NCI-H1694 (cell line): ENCODE data around the gene PCDHA12.
A peak's percentile ranks its signal among the peaks of the same experiment; 100 is the strongest.
"Not testable (repeated sequence)": the region's sequence is repeated elsewhere in the genome, so short reads cannot be mapped to it uniquely, and the experiment has no call there.

Experiments used
- DNase-seq: peaks from one replicate; lab custom pipeline; 2025; lab: John Stamatoyannopoulos, UW

PCDHA12 gene

DNA sequence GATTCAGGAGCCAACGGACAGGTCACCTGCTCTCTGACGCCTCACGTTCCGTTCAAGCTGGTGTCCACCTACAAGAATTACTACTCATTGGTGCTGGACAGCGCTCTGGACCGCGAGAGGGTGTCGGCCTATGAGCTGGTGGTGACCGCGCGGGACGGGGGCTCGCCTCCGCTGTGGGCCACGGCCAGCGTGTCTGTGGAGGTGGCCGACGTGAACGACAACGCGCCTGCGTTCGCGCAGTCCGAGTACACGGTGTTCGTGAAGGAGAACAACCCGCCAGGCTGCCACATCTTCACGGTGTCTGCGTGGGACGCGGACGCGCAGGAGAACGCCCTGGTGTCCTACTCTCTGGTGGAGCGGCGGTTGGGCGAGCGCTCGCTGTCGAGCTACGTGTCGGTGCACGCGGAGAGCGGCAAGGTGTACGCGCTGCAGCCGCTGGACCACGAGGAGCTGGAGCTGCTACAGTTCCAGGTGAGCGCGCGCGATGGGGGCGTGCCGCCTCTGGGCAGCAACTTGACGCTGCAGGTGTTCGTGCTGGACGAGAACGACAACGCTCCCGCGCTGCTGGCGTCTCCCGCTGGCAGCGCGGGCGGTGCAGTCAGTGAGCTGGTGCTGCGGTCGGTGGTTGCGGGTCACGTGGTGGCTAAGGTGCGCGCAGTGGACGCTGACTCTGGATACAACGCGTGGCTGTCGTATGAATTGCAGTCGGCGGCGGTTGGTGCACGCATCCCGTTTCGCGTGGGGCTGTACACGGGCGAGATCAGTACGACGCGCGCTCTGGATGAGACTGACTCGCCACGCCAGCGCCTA, 17.7 kb upstream of the PCDHA12 start:
- DNase-seq, result no peak

DNA sequence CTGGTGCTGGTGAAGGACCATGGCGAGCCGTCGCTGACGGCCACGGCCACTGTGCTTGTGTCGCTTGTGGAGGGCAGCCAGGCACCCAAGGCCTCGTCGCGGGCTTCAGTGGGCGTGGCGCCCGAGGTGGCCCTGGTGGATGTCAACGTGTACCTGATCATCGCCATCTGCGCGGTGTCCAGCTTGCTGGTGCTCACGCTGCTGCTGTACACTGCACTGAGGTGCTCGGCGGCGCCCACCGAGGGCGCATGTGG, 17.2 kb upstream of the PCDHA12 start:
- no peak for DNase-seq

DNA sequence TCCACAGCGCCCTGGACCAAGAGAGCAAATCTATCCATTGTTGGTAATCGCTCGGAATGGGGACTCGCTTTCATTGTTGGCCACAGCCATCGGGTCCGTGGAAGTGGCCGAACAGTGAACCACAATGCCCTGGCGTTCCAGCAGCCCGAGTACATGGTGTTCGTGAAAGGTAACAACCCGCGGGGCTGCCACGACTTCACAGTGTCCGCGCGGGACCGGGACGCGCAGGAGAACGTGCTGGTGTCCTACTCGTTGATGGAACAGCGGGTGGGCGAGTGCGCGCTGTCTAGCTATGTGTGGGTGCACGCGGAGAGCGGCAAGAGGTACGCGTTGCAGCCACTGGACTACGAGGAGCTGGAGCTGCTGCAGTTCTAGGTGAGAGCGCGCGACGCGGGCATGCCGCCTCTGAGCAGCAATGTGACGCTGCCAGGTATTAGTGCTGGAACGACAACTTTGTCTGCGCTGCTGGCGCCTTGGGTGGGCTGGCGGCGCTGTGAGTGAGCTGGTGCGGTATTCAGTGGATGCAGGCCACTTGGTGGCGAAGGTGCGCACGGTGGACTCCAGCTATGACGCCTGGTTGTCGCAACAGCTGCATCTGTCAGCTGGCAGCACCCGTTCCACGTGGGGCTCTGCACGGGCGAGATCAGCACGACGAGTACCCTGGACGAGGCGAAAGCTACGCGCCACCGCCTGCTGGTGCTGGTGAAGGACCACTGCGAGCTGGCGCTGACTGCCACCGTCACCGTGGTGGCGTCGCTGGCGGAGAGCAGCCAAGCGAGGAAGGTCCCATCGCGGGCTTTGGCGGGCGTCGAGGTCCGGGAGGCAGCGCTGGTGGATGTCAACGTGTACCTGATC, 12.4 kb upstream of the PCDHA12 start:
- no peak for DNase-seq

DNA sequence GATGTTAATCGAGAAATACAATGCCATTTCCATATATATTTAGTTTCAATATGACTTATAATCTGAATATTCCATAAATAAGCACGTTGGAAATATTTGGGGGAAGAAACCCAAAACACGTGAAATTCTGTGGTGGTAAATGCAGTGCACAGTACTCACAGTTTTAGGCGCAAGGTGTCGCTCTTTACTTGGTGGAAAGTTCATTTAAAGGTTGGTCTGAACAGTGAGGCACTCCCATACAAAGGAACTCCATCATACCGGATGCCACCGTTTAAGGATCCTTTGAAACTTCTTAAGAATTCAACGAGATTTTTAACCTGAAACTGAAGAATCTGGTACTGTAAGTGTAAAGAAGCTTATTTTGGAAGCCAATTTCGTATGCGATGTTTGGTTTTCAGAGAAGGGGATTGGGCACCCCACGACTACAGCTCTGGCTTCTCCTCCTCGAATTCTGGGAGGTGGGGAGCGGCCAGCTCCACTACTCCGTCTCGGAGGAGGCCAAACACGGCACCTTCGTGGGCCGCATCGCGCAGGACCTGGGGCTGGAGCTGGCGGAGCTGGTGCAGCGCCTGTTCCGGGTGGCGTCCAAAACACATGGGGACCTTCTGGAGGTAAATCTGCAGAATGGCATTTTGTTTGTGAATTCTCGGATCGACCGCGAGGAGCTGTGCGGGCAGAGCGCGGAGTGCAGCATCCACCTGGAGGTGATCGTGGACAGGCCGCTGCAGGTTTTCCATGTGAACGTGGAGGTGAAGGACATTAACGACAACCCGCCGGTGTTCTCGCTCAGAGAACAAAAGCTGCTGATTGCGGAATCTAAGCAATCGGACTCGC, 6.2 kb upstream of the PCDHA12 start, which contains the start of gene PCDHA11:
Gene PCDHA11 (plus strand): TSS at position 237 of the 834 bp plus-strand sequence. CDS start 147 bp downstream, at position 384.
- DNase-seq, result peak; percentile 83

DNA sequence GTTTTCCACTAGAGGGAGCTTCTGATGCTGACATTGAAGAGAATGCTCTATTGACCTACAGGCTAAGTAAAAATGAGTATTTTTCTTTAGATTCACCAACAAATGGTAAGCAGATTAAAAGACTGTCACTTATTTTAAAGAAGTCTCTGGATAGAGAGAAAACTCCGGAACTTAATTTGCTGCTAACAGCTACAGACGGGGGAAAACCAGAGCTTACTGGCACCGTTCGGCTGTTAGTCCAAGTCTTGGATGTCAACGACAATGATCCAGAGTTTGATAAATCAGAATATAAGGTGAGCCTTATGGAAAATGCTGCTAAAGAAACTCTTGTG, 5.6 kb upstream of the PCDHA12 start:
- DNase-seq, result peak; percentile 56

DNA sequence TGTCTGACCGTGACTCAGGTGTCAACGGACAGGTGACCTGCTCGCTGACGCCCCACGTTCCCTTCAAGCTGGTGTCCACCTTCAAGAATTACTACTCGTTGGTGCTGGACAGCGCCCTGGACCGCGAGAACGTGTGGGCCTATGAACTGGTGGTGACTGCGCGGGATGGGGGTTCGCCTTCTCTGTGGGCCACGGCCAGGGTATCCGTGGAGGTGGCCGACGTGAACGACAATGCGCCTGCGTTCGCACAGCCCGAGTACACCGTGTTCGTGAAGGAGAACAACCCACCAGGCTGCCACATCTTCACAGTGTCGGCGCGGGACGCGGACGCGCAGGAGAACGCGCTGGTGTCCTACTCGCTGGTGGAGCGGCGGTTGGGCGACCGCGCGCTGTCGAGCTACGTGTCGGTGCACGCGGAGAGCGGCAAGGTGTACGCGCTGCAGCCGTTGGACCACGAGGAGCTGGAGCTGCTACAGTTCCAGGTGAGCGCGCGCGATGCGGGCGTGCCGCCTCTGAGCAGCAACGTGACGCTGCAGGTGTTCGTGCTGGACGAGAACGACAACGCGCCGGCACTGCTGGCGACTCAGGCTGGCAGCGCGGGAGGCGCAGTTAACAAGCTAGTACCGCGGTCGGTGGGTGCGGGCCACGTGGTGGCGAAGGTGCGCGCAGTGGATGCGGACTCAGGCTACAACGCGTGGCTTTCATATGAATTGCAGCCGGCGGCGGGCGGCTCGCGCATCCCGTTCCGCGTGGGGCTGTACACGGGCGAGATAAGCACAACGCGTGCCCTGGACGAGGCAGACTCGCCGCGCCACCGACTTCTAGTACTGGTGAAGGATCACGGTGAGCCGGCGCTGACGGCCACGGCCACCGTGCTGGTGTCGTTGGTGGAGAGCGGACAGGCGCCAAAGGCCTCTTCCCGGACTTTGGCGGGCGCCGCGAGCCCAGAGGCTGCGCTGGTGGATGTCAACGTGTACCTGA, 4.6 kb upstream of the PCDHA12 start:
- DNase-seq, result no peak

DNA sequence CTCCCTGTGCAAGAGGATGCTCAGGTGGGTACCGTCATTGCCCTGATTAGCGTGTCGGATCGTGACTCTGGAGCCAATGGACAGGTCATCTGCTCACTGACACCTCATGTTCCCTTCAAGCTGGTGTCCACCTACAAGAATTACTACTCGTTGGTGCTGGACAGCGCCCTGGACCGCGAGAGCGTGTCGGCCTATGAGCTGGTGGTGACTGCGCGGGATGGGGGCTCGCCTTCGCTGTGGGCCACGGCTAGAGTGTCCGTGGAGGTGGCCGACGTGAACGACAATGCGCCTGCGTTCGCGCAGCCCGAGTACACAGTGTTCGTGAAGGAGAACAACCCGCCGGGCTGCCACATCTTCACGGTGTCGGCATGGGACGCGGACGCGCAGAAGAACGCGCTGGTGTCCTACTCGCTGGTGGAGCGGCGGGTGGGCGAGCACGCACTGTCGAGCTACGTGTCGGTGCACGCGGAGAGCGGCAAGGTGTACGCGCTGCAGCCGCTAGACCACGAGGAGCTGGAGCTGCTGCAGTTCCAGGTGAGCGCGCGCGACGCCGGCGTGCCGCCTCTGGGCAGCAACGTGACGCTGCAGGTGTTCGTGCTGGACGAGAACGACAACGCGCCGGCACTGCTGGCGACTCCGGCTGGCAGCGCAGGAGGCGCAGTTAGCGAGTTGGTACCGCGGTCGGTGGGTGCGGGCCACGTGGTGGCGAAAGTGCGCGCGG, 1.6 kb downstream of the PCDHA12 start:
- DNase-seq, result not testable (repeated sequence)

DNA sequence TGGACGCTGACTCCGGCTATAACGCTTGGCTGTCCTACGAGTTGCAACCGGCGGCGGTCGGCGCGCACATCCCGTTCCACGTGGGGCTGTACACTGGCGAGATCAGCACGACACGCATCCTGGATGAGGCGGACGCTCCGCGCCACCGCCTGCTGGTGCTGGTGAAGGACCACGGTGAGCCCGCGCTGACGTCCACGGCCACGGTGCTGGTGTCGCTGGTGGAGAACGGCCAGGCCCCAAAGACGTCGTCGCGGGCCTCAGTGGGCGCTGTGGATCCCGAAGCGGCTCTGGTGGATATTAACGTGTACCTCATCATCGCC, 2.1 kb downstream of the PCDHA12 start:
- DNase-seq, result no peak

DNA sequence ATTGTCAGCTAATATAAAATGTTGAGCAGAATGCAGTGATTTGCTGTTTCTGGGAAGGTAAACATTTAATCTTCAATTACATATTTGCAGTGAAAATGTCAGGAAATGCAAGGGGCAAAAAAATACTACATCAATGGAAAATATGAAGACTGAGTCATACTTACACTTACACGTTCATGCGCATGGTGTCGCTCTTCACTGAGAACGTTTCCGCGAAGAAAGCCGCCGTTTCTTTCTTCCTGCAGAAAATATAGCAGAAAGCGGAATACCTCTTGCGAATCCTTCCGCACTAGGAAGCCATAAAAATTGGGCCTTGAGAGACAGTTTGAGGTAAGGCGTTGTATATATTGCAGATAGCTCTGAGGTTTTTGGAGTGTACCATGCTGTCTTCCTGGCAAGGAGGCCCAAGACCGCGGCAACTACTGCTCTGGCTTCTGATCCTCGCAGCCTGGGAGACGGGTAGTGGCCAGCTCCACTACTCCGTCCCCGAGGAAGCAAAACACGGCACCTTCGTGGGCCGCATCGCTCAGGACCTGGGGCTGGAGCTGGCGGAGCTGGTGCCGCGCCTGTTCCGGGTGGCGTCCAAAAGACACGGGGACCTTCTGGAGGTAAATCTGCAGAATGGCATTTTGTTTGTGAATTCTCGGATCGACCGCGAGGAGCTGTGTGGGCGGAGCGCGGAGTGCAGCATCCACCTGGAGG, 6.9 kb downstream of the PCDHA12 start, which contains the start of gene PCDHA13:
Gene PCDHA13 (plus strand): TSS at position 236 of the 702 bp plus-strand sequence. CDS start 145 bp downstream, at position 381.
- DNase-seq, result no peak

DNA sequence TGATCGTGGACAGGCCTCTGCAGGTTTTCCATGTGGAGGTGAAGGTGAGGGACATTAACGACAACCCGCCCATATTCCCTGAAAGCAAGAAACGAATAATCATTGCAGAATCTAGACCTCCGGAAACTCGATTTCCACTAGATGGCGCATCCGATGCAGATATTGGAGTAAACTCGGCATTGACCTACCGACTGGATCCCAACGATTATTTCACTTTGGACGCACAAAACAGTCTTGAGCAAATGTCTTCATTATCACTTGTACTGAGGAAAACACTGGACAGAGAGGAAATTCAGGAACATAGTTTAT, 7.4 kb downstream of the PCDHA12 start:
- no peak for DNase-seq

DNA sequence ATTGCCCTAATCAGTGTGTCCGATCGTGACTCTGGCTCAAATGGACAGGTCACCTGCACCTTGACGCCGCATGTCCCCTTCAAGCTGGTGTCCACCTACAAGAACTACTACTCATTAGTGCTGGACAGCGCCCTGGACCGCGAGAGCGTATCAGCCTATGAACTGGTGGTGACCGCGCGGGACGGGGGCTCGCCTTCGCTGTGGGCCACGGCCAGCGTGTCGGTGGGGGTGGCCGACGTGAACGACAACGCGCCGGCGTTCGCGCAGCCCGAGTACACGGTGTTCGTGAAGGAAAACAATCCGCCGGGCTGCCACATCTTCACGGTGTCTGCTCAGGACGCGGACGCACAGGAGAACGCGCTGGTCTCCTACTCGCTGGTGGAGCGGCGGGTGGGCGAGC, 8.3 kb downstream of the PCDHA12 start:
- no peak for DNase-seq

DNA sequence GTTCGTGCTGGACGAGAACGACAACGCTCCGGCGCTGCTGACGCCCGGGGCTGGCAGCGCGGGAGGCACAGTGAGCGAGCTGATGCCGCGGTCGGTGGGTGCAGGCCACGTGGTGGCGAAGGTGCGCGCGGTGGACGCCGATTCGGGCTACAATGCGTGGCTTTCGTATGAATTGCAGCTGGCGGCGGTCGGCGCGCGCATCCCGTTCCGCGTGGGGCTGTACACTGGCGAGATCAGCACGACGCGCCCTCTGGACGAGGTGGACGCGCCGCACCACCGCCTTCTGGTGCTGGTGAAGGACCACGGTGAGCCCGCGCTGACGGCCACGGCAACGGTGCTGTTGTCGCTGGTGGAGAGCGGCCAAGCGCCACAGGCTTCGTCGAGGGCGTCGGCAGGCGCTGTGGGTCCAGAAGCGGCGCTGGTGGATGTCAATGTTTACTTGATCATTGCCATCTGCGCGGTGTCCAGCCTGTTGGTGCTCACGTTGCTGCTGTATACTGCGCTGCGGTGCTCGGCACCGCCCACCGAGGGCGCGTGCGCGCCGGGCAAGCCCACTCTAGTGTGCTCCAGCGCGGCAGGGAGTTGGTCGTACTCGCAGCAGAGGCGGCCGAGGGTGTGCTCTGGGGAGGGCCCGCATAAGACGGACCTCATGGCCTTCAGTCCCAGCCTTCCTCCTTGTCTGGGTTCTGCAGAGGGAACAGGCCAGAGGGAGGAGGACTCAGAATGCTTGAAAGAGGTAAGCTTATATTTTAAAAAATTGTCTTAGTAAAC, 9.0 kb downstream of the PCDHA12 start:
- DNase-seq, result no peak

DNA sequence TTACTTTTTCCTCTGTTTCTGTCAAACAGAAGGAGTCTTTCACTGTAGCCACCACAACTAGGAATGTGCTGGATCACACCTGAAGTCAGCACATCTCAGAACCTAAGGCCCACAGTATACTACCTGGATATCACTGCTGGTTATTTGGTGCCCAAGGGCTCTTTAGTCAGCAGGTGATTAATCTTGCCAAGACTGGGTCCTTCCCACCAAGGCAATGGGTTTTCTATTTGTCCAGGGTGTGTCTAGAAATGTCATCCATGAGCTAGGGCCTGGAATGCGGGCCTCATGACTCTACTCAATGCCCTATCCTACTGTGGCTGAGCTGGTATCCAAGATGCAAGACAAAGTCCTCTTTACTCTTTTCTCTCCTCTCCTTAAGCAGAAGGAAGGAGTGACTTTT, 41.2 kb downstream of the PCDHA12 start:
- no peak for DNase-seq

DNA sequence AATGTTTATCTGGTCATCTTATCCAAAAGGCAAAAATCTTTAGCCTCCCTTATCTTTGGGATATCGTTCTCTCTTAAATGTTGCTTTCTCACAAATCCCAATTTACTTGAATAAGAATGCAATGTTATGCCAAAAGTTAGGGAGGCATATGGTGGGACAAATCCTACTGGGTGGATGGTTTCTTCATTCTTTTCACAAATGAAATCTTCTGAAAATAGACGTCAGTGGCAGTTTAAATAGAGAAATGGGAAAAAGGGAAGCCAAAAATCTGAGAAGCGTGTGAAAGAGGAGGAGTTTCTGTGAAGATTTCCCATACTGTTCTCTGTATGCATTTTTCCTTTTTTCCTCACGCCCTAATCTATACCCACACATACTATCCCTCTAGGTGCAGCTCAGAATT, 48.5 kb downstream of the PCDHA12 start:
- no peak for DNase-seq

DNA sequence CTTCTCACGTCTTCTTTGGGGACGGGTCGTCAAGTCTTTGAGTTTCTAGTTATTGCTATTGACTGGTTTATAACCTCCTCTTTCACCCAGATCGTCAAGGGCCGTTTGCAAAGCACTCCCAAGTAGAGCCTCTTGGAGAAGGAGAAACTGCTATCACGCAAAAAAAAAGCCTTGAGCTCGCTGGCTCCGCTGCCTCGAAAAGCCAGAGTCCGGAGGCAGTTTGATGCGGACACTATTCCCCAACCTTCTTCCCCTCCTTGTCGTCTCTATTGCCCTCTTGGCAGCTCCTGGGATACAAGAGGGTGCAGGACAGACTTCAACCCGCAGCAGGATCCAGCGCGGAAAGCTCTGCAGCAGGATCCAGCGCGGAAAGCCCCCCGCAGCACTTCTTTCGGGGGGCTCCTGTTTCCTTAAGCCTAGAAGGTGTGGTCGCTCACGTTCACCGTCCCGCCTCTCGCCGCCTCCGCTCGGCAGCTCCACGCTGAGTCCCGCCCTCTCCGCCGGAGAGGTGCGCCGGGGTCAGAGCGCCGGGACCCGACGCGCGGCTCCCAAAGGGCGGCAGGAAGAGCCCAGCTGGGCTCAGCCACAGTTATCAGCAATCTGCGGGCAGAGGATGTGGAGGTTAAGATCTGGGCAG, 50.8 kb downstream of the PCDHA12 start, which contains the start of gene PCDHAC1:
Gene PCDHAC1 (plus strand): TSS at position 494 of the 637 bp plus-strand sequence. CDS start 594 bp downstream, outside the sequence.
- no peak for DNase-seq

DNA sequence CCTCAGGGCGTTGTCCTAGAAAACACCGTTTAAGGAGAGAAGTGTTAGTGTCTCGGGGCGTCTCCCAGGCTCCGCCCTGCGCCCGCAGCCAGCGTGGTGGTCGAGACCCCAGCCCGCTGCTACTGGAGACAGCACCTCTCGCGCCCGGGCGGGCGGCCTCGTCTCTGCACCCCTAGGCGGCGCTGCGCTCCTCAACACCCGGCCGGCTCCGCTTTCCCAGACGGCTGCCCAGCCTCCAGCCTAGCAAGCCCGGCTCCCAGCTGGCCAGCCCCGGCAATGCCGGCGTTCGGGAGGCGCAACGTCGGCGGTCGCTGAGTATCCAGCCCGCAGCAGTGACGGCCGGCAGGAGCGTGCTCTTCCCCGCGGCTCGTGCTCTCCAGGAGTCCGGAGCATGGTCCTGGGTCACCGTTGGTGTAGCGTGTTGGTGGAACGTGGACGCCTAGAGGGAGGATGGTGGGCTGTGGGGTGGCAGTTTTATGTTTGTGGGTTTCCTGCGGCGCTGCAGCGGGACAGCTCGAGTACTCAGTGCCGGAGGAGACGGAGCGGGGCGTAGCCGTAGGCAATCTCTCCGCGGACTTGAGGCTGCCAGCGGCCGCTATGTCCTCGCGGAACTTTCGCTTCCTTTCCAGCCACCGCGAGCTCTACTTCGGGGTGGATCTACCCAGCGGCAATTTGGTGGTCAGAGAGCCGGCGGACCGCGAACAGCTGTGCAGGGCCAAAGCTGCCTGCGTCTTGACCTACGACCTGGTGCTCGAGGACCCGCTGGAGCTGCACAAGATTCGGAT, 51.5 kb downstream of the PCDHA12 start:
- peak; percentile 57 for DNase-seq

DNA sequence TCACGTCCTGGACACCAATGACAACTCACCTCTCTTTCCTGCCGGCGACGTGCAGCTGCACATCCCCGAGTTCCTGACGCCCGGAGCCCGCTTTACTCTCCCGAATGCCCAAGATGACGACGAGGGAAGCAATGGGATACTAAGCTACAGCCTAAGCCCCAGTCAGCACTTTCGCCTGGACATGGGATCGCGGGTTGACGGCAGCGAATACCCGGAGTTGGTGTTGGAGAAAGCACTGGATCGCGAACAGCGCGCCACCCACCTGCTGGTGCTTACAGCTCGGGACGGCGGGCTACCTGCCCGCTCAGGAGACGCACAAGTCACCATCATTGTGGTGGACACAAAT, 52.1 kb downstream of the PCDHA12 start:
- DNase-seq, result no peak
